Amygdala (tissue), 56 donors: Measurements from ENCODE around the gene XAB2.
"Not testable (repeated sequence)": the region's sequence is repeated elsewhere in the genome, so short reads cannot be mapped to it uniquely, and the experiment has no call there.

Source experiments
- DNase-seq, 56 donors: peaks; one replicate each; lab custom pipeline; 2025; lab: John Stamatoyannopoulos, UW

Gene XAB2

GRCh38 chr19:7590256-7590655, 39.1 kb downstream of the XAB2 start:
- DNase-seq: no peak

- no peak for DNase-seq
Observed at GRCh38 chr19:7589822-7590221, 39.5 kb downstream of the XAB2 start.

DNA sequence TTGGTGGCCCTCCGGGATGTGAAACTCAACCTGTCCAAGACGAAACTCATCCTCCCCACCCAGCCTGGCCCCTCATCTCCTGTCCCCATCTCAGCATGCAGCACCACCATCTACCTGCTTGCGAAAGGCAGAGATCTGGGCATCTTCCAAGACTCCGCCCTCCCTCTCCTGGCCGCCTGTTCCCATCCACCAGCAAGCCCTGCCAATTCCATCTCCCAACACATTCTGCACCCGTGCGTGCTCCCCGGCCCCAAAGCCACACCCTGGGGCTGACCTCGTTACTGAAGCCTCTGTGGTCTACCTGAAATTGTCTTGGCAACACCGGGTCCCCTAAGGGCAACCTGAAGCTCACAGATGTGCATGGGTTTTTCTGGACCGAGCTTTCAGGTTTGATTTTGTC, 46.9 kb downstream of the XAB2 start:
- DNase-seq: no peak

DNA sequence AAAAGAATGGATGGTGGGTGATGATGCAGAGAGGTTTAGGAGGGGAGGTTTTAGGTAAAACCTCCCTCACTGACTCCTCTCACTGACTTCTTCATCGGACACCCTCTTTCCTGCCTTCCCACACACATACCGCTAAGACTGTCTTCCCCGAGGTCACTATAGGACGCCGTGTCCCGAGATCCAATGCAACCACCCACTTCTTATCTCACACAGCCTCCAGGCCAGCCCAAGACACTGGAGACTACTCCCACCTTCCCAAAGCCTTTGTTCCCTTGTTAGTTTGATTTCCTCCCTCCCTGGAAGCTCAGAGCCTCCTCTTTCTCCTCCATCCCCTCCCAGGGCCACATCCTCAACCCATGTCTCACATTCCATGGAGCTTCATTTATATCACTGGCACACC, 50.2 kb downstream of the XAB2 start:
- no peak for DNase-seq

DNA sequence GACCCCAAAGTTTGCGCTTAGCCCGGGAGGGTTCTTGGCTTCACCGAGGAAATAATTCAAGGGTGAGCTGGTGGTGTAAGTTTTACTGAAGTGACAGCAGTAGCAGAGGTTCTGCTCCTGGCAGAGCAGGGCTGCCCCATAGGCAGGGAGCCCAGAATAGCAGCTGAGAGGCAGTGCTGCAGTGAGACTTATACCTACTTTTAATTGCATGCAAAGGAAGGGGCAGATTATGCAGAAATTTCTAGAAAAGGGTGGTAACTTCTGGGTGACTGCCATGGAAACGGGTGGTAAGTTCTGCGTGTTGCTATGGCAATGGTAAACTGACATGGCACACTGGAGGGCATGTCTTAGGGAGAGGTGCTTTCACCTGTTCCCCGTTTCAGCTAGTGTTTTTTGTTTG, 51.2 kb downstream of the XAB2 start:
- no peak for DNase-seq

DNA sequence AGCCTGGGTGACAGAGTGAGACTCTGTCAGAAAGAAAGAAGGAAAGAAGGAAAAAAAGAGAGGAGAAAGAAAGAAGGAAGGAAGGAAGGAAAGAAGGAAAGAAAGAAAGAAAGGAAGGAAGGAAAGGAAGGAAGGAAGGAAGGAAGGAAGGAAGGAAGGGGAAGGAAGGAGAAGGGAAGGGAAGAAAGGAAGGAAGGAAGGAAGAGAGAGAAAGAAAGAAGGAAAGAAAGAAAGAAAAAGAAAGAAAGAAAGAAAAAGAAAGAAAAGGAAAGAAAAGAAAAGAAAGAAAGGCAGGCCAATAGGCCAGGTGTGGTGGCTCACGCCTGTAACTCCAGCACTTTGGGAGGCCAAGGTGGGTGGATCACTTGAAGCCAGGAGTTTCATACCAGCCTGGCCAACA, 51.9 kb downstream of the XAB2 start:
- DNase-seq: not testable (repeated sequence)

GRCh38 chr19:7575434-7576040, 53.8 kb downstream of the XAB2 start:
- no peak for DNase-seq

GRCh38 chr19:7570761-7571160, 58.6 kb downstream of the XAB2 start:
- DNase-seq: no peak
